Central memory CD8-positive, alpha-beta T cell (primary cell): ENCODE data around the gene CMIP.

Experiments used
- ATAC-seq: fragments of 150-1000 bp; cut with Tn5 transposase; replicated peaks from 2 replicates; pipeline ENCODE4 v1.10.0; 2022; ENCODE audit warnings: mild to moderate bottlenecking, moderate FRiP score, moderate number of reproducible peaks; ENCODE audit not compliant: poor library complexity, severe bottlenecking; ENCODE audit errors: extremely low read depth
- DNase-seq, 2 donors: peaks; one replicate each; pipeline ENCODE4 v3.0.0; 2021; ENCODE audit warnings: low spot score in 2 of 2
- H3K27ac Mint-ChIP-seq: one replicate; pipeline ENCODE4 v1.8.0; 2022; ENCODE audit warnings: low read depth, mild to moderate bottlenecking, moderate library complexity, mixed read lengths
- H3K27me3 Mint-ChIP-seq: one replicate; pipeline ENCODE4 v1.8.0; 2022; ENCODE audit warnings: mixed read lengths
- H3K36me3 Mint-ChIP-seq: one replicate; pipeline ENCODE4 v1.8.0; 2022; ENCODE audit warnings: mild to moderate bottlenecking, moderate library complexity, mixed read lengths; ENCODE audit not compliant: insufficient read depth
- H3K4me1 Mint-ChIP-seq: one replicate; pipeline ENCODE4 v1.8.0; 2022; ENCODE audit warnings: mixed read lengths
- H3K4me3 Mint-ChIP-seq: one replicate; pipeline ENCODE4 v1.8.0; 2022; ENCODE audit warnings: mild to moderate bottlenecking, moderate library complexity, mixed read lengths
- H3K9me3 Mint-ChIP-seq: one replicate; pipeline ENCODE4 v1.8.0; 2022; ENCODE audit warnings: mixed read lengths

Gene CMIP

GRCh38 chr16:81634380-81635062 lies 189.9 kb downstream of the CMIP start:
- no peak overlapping the region for H3K27ac Mint-ChIP-seq
- H3K4me1 Mint-ChIP-seq: peaks cover 41% of the 10 kb centered on the region
- no peak for ATAC-seq
- no peaks in the 10 kb centered on the region for H3K27me3 Mint-ChIP-seq
- H3K36me3 Mint-ChIP-seq: peaks cover 3% of the 10 kb centered on the region
- no peak for DNase-seq
- no peaks in the 10 kb centered on the region for H3K9me3 Mint-ChIP-seq
- H3K4me3 Mint-ChIP-seq: no peak overlapping the region

- Mint-ChIP-seq H3K4me1 (peaks cover 47% of the 10 kb centered on the region), H3K4me3 (no peak overlapping the region), H3K27me3 (no peaks in the 10 kb centered on the region), H3K27ac (no peak overlapping the region), H3K36me3 (peaks cover 3% of the 10 kb centered on the region), H3K9me3 (no peaks in the 10 kb centered on the region)
- no peak for ATAC-seq
- no peak for DNase-seq
Measured at GRCh38 chr16:81635063-81635937, 190.7 kb downstream of the CMIP start.

- Mint-ChIP-seq H3K4me3 (no peak overlapping the region), H3K27ac (no peak overlapping the region), H3K36me3 (peaks cover 3% of the 10 kb centered on the region), H3K27me3 (no peaks in the 10 kb centered on the region), H3K4me1 (peaks cover 56% of the 10 kb centered on the region), H3K9me3 (no peaks in the 10 kb centered on the region)
- no peak for DNase-seq
- no peak for ATAC-seq
Measured at GRCh38 chr16:81636298-81636993, 191.8 kb downstream of the CMIP start.

- ATAC-seq (no peak), DNase-seq (no peak)
- peaks cover 56% of the 10 kb centered on the region for H3K4me1 Mint-ChIP-seq
- H3K36me3 Mint-ChIP-seq: peaks cover 3% of the 10 kb centered on the region
- no peaks in the 10 kb centered on the region for H3K9me3 Mint-ChIP-seq
- H3K27ac Mint-ChIP-seq: no peak overlapping the region
- no peaks in the 10 kb centered on the region for H3K27me3 Mint-ChIP-seq
- H3K4me3 Mint-ChIP-seq: no peak overlapping the region
Measured at GRCh38 chr16:81637336-81638235, 193.0 kb downstream of the CMIP start.

GRCh38 chr16:81638286-81638945 lies 193.8 kb downstream of the CMIP start:
- no peak overlapping the region for H3K27ac Mint-ChIP-seq

GRCh38 chr16:81639348-81639747 lies 194.7 kb downstream of the CMIP start:
- peaks cover 48% of the 10 kb centered on the region for H3K4me1 Mint-ChIP-seq
- no peak for DNase-seq

More at GRCh38 chr16:81638286-81638945, 193.8 kb downstream of the CMIP start:
- ATAC-seq (no peak), DNase-seq (no peak)
- Mint-ChIP-seq H3K27me3 (no peaks in the 10 kb centered on the region), H3K4me3 (no peak overlapping the region), H3K4me1 (peaks cover 56% of the 10 kb centered on the region), H3K9me3 (no peaks in the 10 kb centered on the region), H3K36me3 (peaks cover 4% of the 10 kb centered on the region)

GRCh38 chr16:81639931-81640680 lies 195.5 kb downstream of the CMIP start:
- Mint-ChIP-seq H3K4me1 (peaks cover 42% of the 10 kb centered on the region), H3K4me3 (no peak overlapping the region), H3K36me3 (peaks cover 6% of the 10 kb centered on the region), H3K27ac (peak overlapping the region; percentile 16), H3K9me3 (no peaks in the 10 kb centered on the region), H3K27me3 (no peaks in the 10 kb centered on the region)
- ATAC-seq: no peak
- no peak for DNase-seq

More at GRCh38 chr16:81639348-81639747, 194.7 kb downstream of the CMIP start:
- H3K4me3 Mint-ChIP-seq: no peak overlapping the region
- H3K9me3 Mint-ChIP-seq: no peaks in the 10 kb centered on the region
- no peak for ATAC-seq
- no peak overlapping the region for H3K27ac Mint-ChIP-seq
- peaks cover 4% of the 10 kb centered on the region for H3K36me3 Mint-ChIP-seq
- H3K27me3 Mint-ChIP-seq: no peaks in the 10 kb centered on the region

GRCh38 chr16:81640681-81641070 lies 196.1 kb downstream of the CMIP start:
- Mint-ChIP-seq H3K36me3 (peaks cover 6% of the 10 kb centered on the region), H3K4me1 (peaks cover 42% of the 10 kb centered on the region)

GRCh38 chr16:81641395-81642106 lies 196.9 kb downstream of the CMIP start:
- no peak overlapping the region for H3K4me3 Mint-ChIP-seq
- H3K36me3 Mint-ChIP-seq: peaks cover 6% of the 10 kb centered on the region
- DNase-seq (no peak), ATAC-seq (no peak)
- no peaks in the 10 kb centered on the region for H3K27me3 Mint-ChIP-seq
- H3K27ac Mint-ChIP-seq: no peak overlapping the region
- no peaks in the 10 kb centered on the region for H3K9me3 Mint-ChIP-seq
- peaks cover 44% of the 10 kb centered on the region for H3K4me1 Mint-ChIP-seq

More at GRCh38 chr16:81640681-81641070, 196.1 kb downstream of the CMIP start:
- H3K4me3 Mint-ChIP-seq: no peak overlapping the region
- no peaks in the 10 kb centered on the region for H3K9me3 Mint-ChIP-seq
- no peaks in the 10 kb centered on the region for H3K27me3 Mint-ChIP-seq
- ATAC-seq: no peak
- no peak for DNase-seq
- H3K27ac Mint-ChIP-seq: no peak overlapping the region

GRCh38 chr16:81642107-81642436 lies 197.5 kb downstream of the CMIP start:
- H3K4me1 Mint-ChIP-seq: peaks cover 49% of the 10 kb centered on the region
- H3K27me3 Mint-ChIP-seq: no peaks in the 10 kb centered on the region
- no peak overlapping the region for H3K4me3 Mint-ChIP-seq
- ATAC-seq (no peak), DNase-seq (no peak)
- H3K9me3 Mint-ChIP-seq: no peaks in the 10 kb centered on the region
- H3K27ac Mint-ChIP-seq: peak overlapping the region; percentile 65
- peaks cover 6% of the 10 kb centered on the region for H3K36me3 Mint-ChIP-seq

- Mint-ChIP-seq H3K27ac (peak overlapping the region; percentile 65), H3K36me3 (peaks cover 6% of the 10 kb centered on the region), H3K27me3 (no peaks in the 10 kb centered on the region), H3K4me3 (no peak overlapping the region), H3K9me3 (no peaks in the 10 kb centered on the region), H3K4me1 (peaks cover 42% of the 10 kb centered on the region)
- no peak for ATAC-seq
- no peak for DNase-seq
Measured at GRCh38 chr16:81642943-81643342, 198.3 kb downstream of the CMIP start.
